Uterus (tissue), 4 donors: Measurements from ENCODE around the gene CD48. TPM values are rescaled to one million over a fixed set of nuclear protein-coding genes. Genes with fewer than 3 reads are reported as not detected.
"Not testable (repeated sequence)": the region's sequence is repeated elsewhere in the genome, so short reads cannot be mapped to it uniquely, and the experiment has no call there.

ENCODE experiments used
- DNase-seq, 2 donors: peaks; one replicate each; pipeline ENCODE4 v3.0.0-alpha.2; 2019 to 2020
- H3K27ac ChIP-seq, 2 donors: fragments of 200-600 bp; sonication (generic); 1 replicate in 1 of 2; 2 replicates in 1 of 2; pipeline ENCODE4 v1.5.1; 2016 to 2018
- H3K27me3 ChIP-seq, 2 donors: fragments of 200-600 bp; sonication (generic); one replicate each; pipeline ENCODE4 v1.5.1; 2018 to 2019; ENCODE audit warnings: control low read depth in 1 of 2
- H3K36me3 ChIP-seq, 2 donors: fragments of 200-600 bp; sonication (generic); one replicate each; pipeline ENCODE4 v1.5.1; 2019; ENCODE audit warnings: control low read depth in 1 of 2
- H3K4me1 ChIP-seq, 2 donors: fragments of 200-600 bp; sonication (generic); one replicate each; pipeline ENCODE4 v1.5.1; 2018 to 2019; ENCODE audit warnings: control low read depth in 1 of 2
- H3K4me3 ChIP-seq, 2 donors: fragments of 200-600 bp; sonication (generic); 1 replicate in 1 of 2; 2 replicates in 1 of 2; pipeline ENCODE4 v1.5.1; 2018 to 2019; ENCODE audit warnings: mild to moderate bottlenecking in 1 of 2
- H3K9me3 ChIP-seq, 2 donors: fragments of 200-600 bp; sonication (generic); one replicate each; pipeline ENCODE4 v1.5.1; 2019; ENCODE audit warnings: control low read depth in 1 of 2
- CTCF ChIP-seq, 4 experiments: fragments of 200-600 bp in 2 of 4; fragments of 450-650 bp in 2 of 4; sonication (generic) in 2 of 4; IDR thresholded peaks; one replicate each; pipeline ENCODE4 v1.5.1; 2016 to 2019; ENCODE audit warnings: antibody characterized with exemption in 4 of 4, mild to moderate bottlenecking in 2 of 4, moderate library complexity in 1 of 4
- POLR2A ChIP-seq, 2 donors: fragments of 450-650 bp; IDR thresholded peaks; one replicate each; pipeline ENCODE4 v1.6.1; 2016; ENCODE audit warnings: antibody characterized with exemption in 2 of 2, mild to moderate bottlenecking in 1 of 2, moderate library complexity in 1 of 2
- intact Hi-C: fragments of 100-400 bp; cut with DNase I; formaldehyde crosslinking; loops from one replicate; pipeline ENCODE4 v1.15.1; 2023; ENCODE audit warnings: low total_unique reads
- total RNA-seq, 4 donors: library from RNA; depleted of rRNA in 3 of 4; stranded (reverse); fragments of >200 nt in 3 of 4; gene quantifications; one replicate each; pipeline versions ENCODE4 v1.1.0 to v1.2.4, GENCODE V29; 2014 to 2023
- donor health status: DM: yes; HTN: yes; CAD: no.

Gene CD48
- total RNA-seq, 4 donors from 2014 or later, result 0.51 to 10.0 (median 2.6) TPM

GRCh38 chr1:160734301-160734700, 22.7 kb upstream of the CD48 start:
- Histone ChIP-seq H3K27me3 (no peaks in the 10 kb centered on the region), H3K4me3 (no peak overlapping the region), H3K27ac (no peak overlapping the region), H3K9me3 (no peaks in the 10 kb centered on the region), H3K36me3 (no peaks in the 10 kb centered on the region), H3K4me1 (no peaks in the 10 kb centered on the region)
- no peak for TF ChIP-seq POLR2A (IDR thresholded peaks at IDR 0.05)
- no peak for TF ChIP-seq CTCF (IDR thresholded peaks at IDR 0.05)
- no peak for DNase-seq
- intact Hi-C loops, result no loop called here

- DNase-seq, result no peak
Observed at GRCh38 chr1:160733898-160734297, 22.3 kb upstream of the CD48 start.

GRCh38 chr1:160731990-160732389, 20.4 kb upstream of the CD48 start:
- Histone ChIP-seq H3K27ac (no peak overlapping the region), H3K4me3 (no peak overlapping the region), H3K36me3 (no peaks in the 10 kb centered on the region), H3K27me3 (no peaks in the 10 kb centered on the region), H3K9me3 (no peaks in the 10 kb centered on the region), H3K4me1 (no peaks in the 10 kb centered on the region)
- TF ChIP-seq POLR2A (IDR thresholded peaks at IDR 0.05) (no peak), CTCF (IDR thresholded peaks at IDR 0.05) (no peak)
- intact Hi-C loops, result no loop called here
- no peak for DNase-seq

More at GRCh38 chr1:160733898-160734297, 22.3 kb upstream of the CD48 start:
- TF ChIP-seq POLR2A (IDR thresholded peaks at IDR 0.05) (no peak), CTCF (IDR thresholded peaks at IDR 0.05) (no peak)
- Histone ChIP-seq H3K4me1 (no peaks in the 10 kb centered on the region), H3K4me3 (no peak overlapping the region), H3K9me3 (no peaks in the 10 kb centered on the region), H3K27ac (no peak overlapping the region), H3K27me3 (no peaks in the 10 kb centered on the region), H3K36me3 (no peaks in the 10 kb centered on the region)
- intact Hi-C loops, result no loop called here

- H3K9me3 ChIP-seq, DNase-seq, H3K36me3 ChIP-seq, H3K4me1 ChIP-seq, intact Hi-C loops, H3K27me3 ChIP-seq, H3K27ac ChIP-seq, H3K4me3 ChIP-seq: not testable (repeated sequence)
Observed at GRCh38 chr1:160731564-160731963, 19.9 kb upstream of the CD48 start.

GRCh38 chr1:160727316-160727640, 15.7 kb upstream of the CD48 start:
- Histone ChIP-seq H3K4me3 (no peak overlapping the region), H3K9me3 (no peaks in the 10 kb centered on the region), H3K27ac (no peak overlapping the region), H3K36me3 (no peaks in the 10 kb centered on the region), H3K27me3 (no peaks in the 10 kb centered on the region), H3K4me1 (no peaks in the 10 kb centered on the region)
- intact Hi-C loops, result no loop called here
- TF ChIP-seq POLR2A (IDR thresholded peaks at IDR 0.05), result no peak
- no peak for TF ChIP-seq CTCF (IDR thresholded peaks at IDR 0.05)
- DNase-seq, result no peak
